HG02981 (cell line): ENCODE results near the gene SLC25A12.

ENCODE experiments used
- ATAC-seq: cut with Tn5 transposase; IDR thresholded peaks from one replicate; pipeline ENCODE4 v1.9.1; 2021; ENCODE audit warnings: mild to moderate bottlenecking, moderate library complexity; ENCODE audit not compliant: unreplicated experiment

SLC25A12 gene

GRCh38 chr2:171889808-171890207, 4.2 kb downstream of the SLC25A12 start:
- no peak for ATAC-seq

- ATAC-seq = no peak
Observed at GRCh38 chr2:171889333-171889732, 4.7 kb downstream of the SLC25A12 start.

GRCh38 chr2:171883275-171883893, 10.7 kb downstream of the SLC25A12 start:
- no peak for ATAC-seq

- no peak for ATAC-seq
Observed at GRCh38 chr2:171882089-171882769, 11.8 kb downstream of the SLC25A12 start.

GRCh38 chr2:171880774-171881173, 13.3 kb downstream of the SLC25A12 start:
- no peak for ATAC-seq

- no peak for ATAC-seq
Observed at GRCh38 chr2:171879865-171880264, 14.2 kb downstream of the SLC25A12 start.

- no peak for ATAC-seq
Observed at GRCh38 chr2:171878481-171878993, 15.5 kb downstream of the SLC25A12 start.

GRCh38 chr2:171874963-171875362, 19.1 kb downstream of the SLC25A12 start:
- ATAC-seq = no peak

- ATAC-seq = no peak
Observed at GRCh38 chr2:171874517-171874916, 19.5 kb downstream of the SLC25A12 start.

GRCh38 chr2:171864357-171864985, 29.6 kb downstream of the SLC25A12 start:
- ATAC-seq = no peak

- no peak for ATAC-seq
Observed at GRCh38 chr2:171862501-171862900, 31.5 kb downstream of the SLC25A12 start.

GRCh38 chr2:171858397-171858958, 35.6 kb downstream of the SLC25A12 start:
- ATAC-seq = no peak

- ATAC-seq = no peak
Observed at GRCh38 chr2:171855401-171855800, 38.6 kb downstream of the SLC25A12 start.

GRCh38 chr2:171852366-171852888, 41.6 kb downstream of the SLC25A12 start:
- no peak for ATAC-seq

- no peak for ATAC-seq
Observed at GRCh38 chr2:171847627-171848026, 46.4 kb downstream of the SLC25A12 start.

GRCh38 chr2:171846894-171847293, 47.1 kb downstream of the SLC25A12 start:
- no peak for ATAC-seq

GRCh38 chr2:171841996-171842395, 52.0 kb downstream of the SLC25A12 start:
- no peak for ATAC-seq

- no peak for ATAC-seq
Observed at GRCh38 chr2:171837736-171838135, 56.3 kb downstream of the SLC25A12 start.

GRCh38 chr2:171836146-171836910, 57.7 kb downstream of the SLC25A12 start:
- ATAC-seq = no peak

GRCh38 chr2:171835386-171835785, 58.7 kb downstream of the SLC25A12 start:
- no peak for ATAC-seq

GRCh38 chr2:171834286-171834685, 59.8 kb downstream of the SLC25A12 start:
- ATAC-seq = no peak
